ENCODE measurements around the gene ZBED1.
"Not testable (repeated sequence)": the region's sequence is repeated elsewhere in the genome, so short reads cannot be mapped to it uniquely, and the experiment has no call there.

The ZBED1 gene

GRCh38 chrX:2500803-2501558, at the start of gene ZBED1, which contains the start of gene DHRSX:
Gene ZBED1 (minus strand): TSS chrX:2500976. CDS start chrX:2490719, 10,257 bp downstream.
Gene DHRSX (minus strand): TSS chrX:2500976. CDS start chrX:2500925, 51 bp downstream.
- DNase-seq (ENCODE audit: low spot score) = peak; percentile 85

GRCh38 chrX:2549876-2550275, 49.1 kb upstream of the ZBED1 start:
- no peak for DNase-seq (ENCODE audit: low spot score)

GRCh38 chrX:2548711-2549423, 48.1 kb upstream of the ZBED1 start:
- DNase-seq (ENCODE audit: low spot score) = no peak

- DNase-seq (ENCODE audit: low spot score) = no peak
Measured at GRCh38 chrX:2547736-2548135, 47.0 kb upstream of the ZBED1 start.

GRCh38 chrX:2546496-2546895, 45.7 kb upstream of the ZBED1 start:
- DNase-seq (ENCODE audit: low spot score) = no peak

GRCh38 chrX:2545144-2545543, 44.4 kb upstream of the ZBED1 start:
- DNase-seq (ENCODE audit: low spot score) = no peak

GRCh38 chrX:2542826-2543521, 42.2 kb upstream of the ZBED1 start:
- no peak for DNase-seq (ENCODE audit: low spot score)

- no peak for DNase-seq (ENCODE audit: low spot score)
Measured at GRCh38 chrX:2541603-2542002, 40.8 kb upstream of the ZBED1 start.

- no peak for DNase-seq (ENCODE audit: low spot score)
Measured at GRCh38 chrX:2540426-2540947, 39.7 kb upstream of the ZBED1 start.

GRCh38 chrX:2539586-2539985, 38.8 kb upstream of the ZBED1 start:
- no peak for DNase-seq (ENCODE audit: low spot score)

- DNase-seq (ENCODE audit: low spot score) = no peak
Measured at GRCh38 chrX:2538031-2538757, 37.4 kb upstream of the ZBED1 start.

GRCh38 chrX:2536974-2537373, 36.2 kb upstream of the ZBED1 start:
- no peak for DNase-seq (ENCODE audit: low spot score)

- no peak for DNase-seq (ENCODE audit: low spot score)
Measured at GRCh38 chrX:2536141-2536540, 35.4 kb upstream of the ZBED1 start.

GRCh38 chrX:2534261-2535021, 33.7 kb upstream of the ZBED1 start:
- not testable (repeated sequence) for DNase-seq (ENCODE audit: low spot score)

GRCh38 chrX:2533424-2533823, 32.6 kb upstream of the ZBED1 start:
- DNase-seq (ENCODE audit: low spot score) = no peak

GRCh38 chrX:2526390-2526789, 25.6 kb upstream of the ZBED1 start:
- DNase-seq (ENCODE audit: low spot score) = no peak

- no peak for DNase-seq (ENCODE audit: low spot score)
Measured at GRCh38 chrX:2523911-2524310, 23.1 kb upstream of the ZBED1 start.

- DNase-seq (ENCODE audit: low spot score) = no peak
Measured at GRCh38 chrX:2521927-2522386, 21.2 kb upstream of the ZBED1 start.

- DNase-seq (ENCODE audit: low spot score) = no peak
Measured at GRCh38 chrX:2521092-2521926, 20.5 kb upstream of the ZBED1 start.

GRCh38 chrX:2520539-2520938, 19.8 kb upstream of the ZBED1 start:
- no peak for DNase-seq (ENCODE audit: low spot score)

Measured in AG20443 (cell line).